ENCODE measurements around the gene RAD51B. TPM values are rescaled to one million over a fixed set of nuclear protein-coding genes. Genes with fewer than 3 reads are reported as not detected.

RAD51B gene
- total RNA-seq, 1 experiment from 2014 or later = 14.2 TPM

GRCh38 chr14:68703093-68703492 is 883.5 kb downstream of the RAD51B start:
- no peak for DNase-seq (ENCODE audit: low spot score)
- H3K36me3 Mint-ChIP-seq = peaks cover 10% of the 10 kb centered on the region; the same call in 1 of the 2 replicates
- ChIA-PET CTCF (interaction anchor here (0.5 to 1.1 kb wide), 3 partner anchors 12 to 707 kb away, joined by 3 to 4 read pairs (median 3); no protein-coding TSS in a partner anchor), POLR2A (no interaction called here)
- H3K27me3 Mint-ChIP-seq (ENCODE audit: low read depth) = no peaks in the 10 kb centered on the region; the same call in 1 of the 2 replicates
- no peaks in the 10 kb centered on the region; the same call in 1 of the 2 replicates for H3K4me1 Mint-ChIP-seq
- H3K4me3 Mint-ChIP-seq = no peak overlapping the region
- no peak overlapping the region for H3K27ac Mint-ChIP-seq
- H3K9me3 Mint-ChIP-seq = peaks cover 17% of the 10 kb centered on the region
- TF ChIP-seq, protein P1, sequence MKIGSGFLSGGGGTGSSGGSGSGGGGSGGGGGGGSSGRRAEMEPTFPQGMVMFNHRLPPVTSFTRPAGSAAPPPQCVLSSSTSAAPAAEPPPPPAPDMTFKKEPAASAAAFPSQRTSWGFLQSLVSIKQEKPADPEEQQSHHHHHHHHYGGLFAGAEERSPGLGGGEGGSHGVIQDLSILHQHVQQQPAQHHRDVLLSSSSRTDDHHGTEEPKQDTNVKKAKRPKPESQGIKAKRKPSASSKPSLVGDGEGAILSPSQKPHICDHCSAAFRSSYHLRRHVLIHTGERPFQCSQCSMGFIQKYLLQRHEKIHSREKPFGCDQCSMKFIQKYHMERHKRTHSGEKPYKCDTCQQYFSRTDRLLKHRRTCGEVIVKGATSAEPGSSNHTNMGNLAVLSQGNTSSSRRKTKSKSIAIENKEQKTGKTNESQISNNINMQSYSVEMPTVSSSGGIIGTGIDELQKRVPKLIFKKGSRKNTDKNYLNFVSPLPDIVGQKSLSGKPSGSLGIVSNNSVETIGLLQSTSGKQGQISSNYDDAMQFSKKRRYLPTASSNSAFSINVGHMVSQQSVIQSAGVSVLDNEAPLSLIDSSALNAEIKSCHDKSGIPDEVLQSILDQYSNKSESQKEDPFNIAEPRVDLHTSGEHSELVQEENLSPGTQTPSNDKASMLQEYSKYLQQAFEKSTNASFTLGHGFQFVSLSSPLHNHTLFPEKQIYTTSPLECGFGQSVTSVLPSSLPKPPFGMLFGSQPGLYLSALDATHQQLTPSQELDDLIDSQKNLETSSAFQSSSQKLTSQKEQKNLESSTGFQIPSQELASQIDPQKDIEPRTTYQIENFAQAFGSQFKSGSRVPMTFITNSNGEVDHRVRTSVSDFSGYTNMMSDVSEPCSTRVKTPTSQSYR (CRISPR knock-in tag; IDR thresholded peaks at IDR 0.05) = no peak
- TF ChIP-seq SMAD3 (CRISPR knock-in tag; IDR thresholded peaks at IDR 0.05; ENCODE audit: borderline replicate concordance) = no peak
- TF ChIP-seq, protein P2, sequence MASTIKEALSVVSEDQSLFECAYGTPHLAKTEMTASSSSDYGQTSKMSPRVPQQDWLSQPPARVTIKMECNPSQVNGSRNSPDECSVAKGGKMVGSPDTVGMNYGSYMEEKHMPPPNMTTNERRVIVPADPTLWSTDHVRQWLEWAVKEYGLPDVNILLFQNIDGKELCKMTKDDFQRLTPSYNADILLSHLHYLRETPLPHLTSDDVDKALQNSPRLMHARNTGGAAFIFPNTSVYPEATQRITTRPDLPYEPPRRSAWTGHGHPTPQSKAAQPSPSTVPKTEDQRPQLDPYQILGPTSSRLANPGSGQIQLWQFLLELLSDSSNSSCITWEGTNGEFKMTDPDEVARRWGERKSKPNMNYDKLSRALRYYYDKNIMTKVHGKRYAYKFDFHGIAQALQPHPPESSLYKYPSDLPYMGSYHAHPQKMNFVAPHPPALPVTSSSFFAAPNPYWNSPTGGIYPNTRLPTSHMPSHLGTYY (CRISPR knock-in tag; IDR thresholded peaks at IDR 0.05) = no peak
- TF ChIP-seq STAT6 (CRISPR knock-in tag; conservative IDR thresholded peaks at IDR 0.05; ENCODE audit: low read depth) = no peak
- no peak for TF ChIP-seq ZNF219 (CRISPR knock-in tag; IDR thresholded peaks at IDR 0.05; ENCODE audit: borderline replicate concordance)
- TF ChIP-seq, protein P3, sequence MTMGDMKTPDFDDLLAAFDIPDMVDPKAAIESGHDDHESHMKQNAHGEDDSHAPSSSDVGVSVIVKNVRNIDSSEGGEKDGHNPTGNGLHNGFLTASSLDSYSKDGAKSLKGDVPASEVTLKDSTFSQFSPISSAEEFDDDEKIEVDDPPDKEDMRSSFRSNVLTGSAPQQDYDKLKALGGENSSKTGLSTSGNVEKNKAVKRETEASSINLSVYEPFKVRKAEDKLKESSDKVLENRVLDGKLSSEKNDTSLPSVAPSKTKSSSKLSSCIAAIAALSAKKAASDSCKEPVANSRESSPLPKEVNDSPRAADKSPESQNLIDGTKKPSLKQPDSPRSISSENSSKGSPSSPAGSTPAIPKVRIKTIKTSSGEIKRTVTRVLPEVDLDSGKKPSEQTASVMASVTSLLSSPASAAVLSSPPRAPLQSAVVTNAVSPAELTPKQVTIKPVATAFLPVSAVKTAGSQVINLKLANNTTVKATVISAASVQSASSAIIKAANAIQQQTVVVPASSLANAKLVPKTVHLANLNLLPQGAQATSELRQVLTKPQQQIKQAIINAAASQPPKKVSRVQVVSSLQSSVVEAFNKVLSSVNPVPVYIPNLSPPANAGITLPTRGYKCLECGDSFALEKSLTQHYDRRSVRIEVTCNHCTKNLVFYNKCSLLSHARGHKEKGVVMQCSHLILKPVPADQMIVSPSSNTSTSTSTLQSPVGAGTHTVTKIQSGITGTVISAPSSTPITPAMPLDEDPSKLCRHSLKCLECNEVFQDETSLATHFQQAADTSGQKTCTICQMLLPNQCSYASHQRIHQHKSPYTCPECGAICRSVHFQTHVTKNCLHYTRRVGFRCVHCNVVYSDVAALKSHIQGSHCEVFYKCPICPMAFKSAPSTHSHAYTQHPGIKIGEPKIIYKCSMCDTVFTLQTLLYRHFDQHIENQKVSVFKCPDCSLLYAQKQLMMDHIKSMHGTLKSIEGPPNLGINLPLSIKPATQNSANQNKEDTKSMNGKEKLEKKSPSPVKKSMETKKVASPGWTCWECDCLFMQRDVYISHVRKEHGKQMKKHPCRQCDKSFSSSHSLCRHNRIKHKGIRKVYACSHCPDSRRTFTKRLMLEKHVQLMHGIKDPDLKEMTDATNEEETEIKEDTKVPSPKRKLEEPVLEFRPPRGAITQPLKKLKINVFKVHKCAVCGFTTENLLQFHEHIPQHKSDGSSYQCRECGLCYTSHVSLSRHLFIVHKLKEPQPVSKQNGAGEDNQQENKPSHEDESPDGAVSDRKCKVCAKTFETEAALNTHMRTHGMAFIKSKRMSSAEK (CRISPR knock-in tag; IDR thresholded peaks at IDR 0.05; ENCODE audit: borderline replicate concordance) = no peak
- TF ChIP-seq, protein P4, sequence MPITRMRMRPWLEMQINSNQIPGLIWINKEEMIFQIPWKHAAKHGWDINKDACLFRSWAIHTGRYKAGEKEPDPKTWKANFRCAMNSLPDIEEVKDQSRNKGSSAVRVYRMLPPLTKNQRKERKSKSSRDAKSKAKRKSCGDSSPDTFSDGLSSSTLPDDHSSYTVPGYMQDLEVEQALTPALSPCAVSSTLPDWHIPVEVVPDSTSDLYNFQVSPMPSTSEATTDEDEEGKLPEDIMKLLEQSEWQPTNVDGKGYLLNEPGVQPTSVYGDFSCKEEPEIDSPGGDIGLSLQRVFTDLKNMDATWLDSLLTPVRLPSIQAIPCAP (CRISPR knock-in tag; IDR thresholded peaks at IDR 0.05) = no peak
- TF ChIP-seq SOX15 (CRISPR knock-in tag; IDR thresholded peaks at IDR 0.05) = no peak
- no peak for TF ChIP-seq KAT7 (CRISPR knock-in tag; IDR thresholded peaks at IDR 0.05; ENCODE audit: borderline replicate concordance)
- no peak for TF ChIP-seq PREB (CRISPR knock-in tag; IDR thresholded peaks at IDR 0.05; ENCODE audit: borderline replicate concordance)
- TF ChIP-seq EMX1 (CRISPR knock-in tag; IDR thresholded peaks at IDR 0.05) = no peak
- no peak for TF ChIP-seq CREM (CRISPR knock-in tag; IDR thresholded peaks at IDR 0.05)
- no peak for TF ChIP-seq NFE2L1 (CRISPR knock-in tag; IDR thresholded peaks at IDR 0.05)
- TF ChIP-seq TEAD4 (CRISPR knock-in tag; IDR thresholded peaks at IDR 0.05) = no peak
- no peak for TF ChIP-seq TP53 (CRISPR knock-in tag; IDR thresholded peaks at IDR 0.05)
- no peak for ATAC-seq
